ENCODE measurements around the gene ATP5PB.

GRCh38 chr1:111468717-111469100 is 19.4 kb downstream of the ATP5PB start:
- TF ChIP-seq ZFP30 (CRISPR knock-in tag; IDR thresholded peaks at IDR 0.05) (no peak), RARB (CRISPR knock-in tag; IDR thresholded peaks at IDR 0.05) (no peak), ARNTL (CRISPR knock-in tag; IDR thresholded peaks at IDR 0.05; ENCODE audit: borderline replicate concordance, low read depth) (no peak), PPARA (CRISPR knock-in tag; IDR thresholded peaks at IDR 0.05; ENCODE audit: borderline replicate concordance) (no peak), ZNF565 (CRISPR knock-in tag; conservative IDR thresholded peaks at IDR 0.05; ENCODE audit: low read depth) (no peak), TCF4 (CRISPR knock-in tag; IDR thresholded peaks at IDR 0.05; ENCODE audit: borderline replicate concordance) (no peak), ISL1 (CRISPR knock-in tag; IDR thresholded peaks at IDR 0.05) (no peak), OSR1 (CRISPR knock-in tag; IDR thresholded peaks at IDR 0.05) (no peak), ZFP3 (CRISPR knock-in tag; IDR thresholded peaks at IDR 0.05) (no peak), POU6F1 (CRISPR knock-in tag; IDR thresholded peaks at IDR 0.05; ENCODE audit: borderline replicate concordance, low read depth) (no peak), SNAI2 (CRISPR knock-in tag; IDR thresholded peaks at IDR 0.05) (no peak)
- TF ChIP-seq, protein P1, sequence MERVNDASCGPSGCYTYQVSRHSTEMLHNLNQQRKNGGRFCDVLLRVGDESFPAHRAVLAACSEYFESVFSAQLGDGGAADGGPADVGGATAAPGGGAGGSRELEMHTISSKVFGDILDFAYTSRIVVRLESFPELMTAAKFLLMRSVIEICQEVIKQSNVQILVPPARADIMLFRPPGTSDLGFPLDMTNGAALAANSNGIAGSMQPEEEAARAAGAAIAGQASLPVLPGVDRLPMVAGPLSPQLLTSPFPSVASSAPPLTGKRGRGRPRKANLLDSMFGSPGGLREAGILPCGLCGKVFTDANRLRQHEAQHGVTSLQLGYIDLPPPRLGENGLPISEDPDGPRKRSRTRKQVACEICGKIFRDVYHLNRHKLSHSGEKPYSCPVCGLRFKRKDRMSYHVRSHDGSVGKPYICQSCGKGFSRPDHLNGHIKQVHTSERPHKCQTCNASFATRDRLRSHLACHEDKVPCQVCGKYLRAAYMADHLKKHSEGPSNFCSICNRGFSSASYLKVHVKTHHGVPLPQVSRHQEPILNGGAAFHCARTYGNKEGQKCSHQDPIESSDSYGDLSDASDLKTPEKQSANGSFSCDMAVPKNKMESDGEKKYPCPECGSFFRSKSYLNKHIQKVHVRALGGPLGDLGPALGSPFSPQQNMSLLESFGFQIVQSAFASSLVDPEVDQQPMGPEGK (CRISPR knock-in tag; IDR thresholded peaks at IDR 0.05; ENCODE audit: borderline replicate concordance): no peak
